HG03520 (cell line): Measurements from ENCODE around the gene BTBD7.

Experiments
- ATAC-seq: cut with Tn5 transposase; IDR thresholded peaks from one replicate; pipeline ENCODE4 v1.9.1; 2021; ENCODE audit warnings: mild to moderate bottlenecking, moderate library complexity; ENCODE audit not compliant: unreplicated experiment

BTBD7 gene

GRCh38 chr14:93331002-93331727 is 1.7 kb downstream of the BTBD7 start:
- no peak for ATAC-seq

- ATAC-seq: no peak
These were observed 2.2 kb downstream of the BTBD7 start for GRCh38 chr14:93330609-93331000.

- ATAC-seq: no peak
These were observed 2.7 kb downstream of the BTBD7 start for GRCh38 chr14:93329965-93330608.

GRCh38 chr14:93328546-93328945 is 4.3 kb downstream of the BTBD7 start:
- ATAC-seq: no peak

DNA sequence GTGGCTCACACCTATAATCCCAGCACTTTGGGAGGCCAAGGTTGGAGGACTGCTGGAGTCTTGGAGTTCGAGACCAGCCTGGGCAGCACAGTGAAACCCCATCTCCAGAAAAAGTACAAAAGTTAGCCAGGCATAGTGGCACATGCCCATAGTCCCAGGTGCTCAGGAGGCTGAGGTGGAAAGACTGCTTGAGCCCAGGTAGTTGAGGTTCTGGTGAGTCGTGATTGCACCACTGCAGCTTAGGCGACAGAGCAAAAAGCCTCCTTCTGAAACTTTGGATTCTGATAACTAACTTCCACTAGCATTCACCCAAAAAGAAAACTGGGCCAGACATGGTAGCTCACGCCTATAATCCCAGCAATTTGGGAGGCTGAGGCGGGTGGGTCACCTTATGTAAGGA is 6.6 kb downstream of the BTBD7 start:
- no peak for ATAC-seq

- ATAC-seq: no peak
These were observed 9.1 kb downstream of the BTBD7 start for GRCh38 chr14:93323600-93324174.

- ATAC-seq: no peak
These were observed 9.8 kb downstream of the BTBD7 start for GRCh38 chr14:93322929-93323599.

GRCh38 chr14:93320489-93320888 is 12.3 kb downstream of the BTBD7 start:
- no peak for ATAC-seq

GRCh38 chr14:93319958-93320357 is 12.9 kb downstream of the BTBD7 start:
- ATAC-seq: no peak

GRCh38 chr14:93319494-93319893 is 13.3 kb downstream of the BTBD7 start:
- ATAC-seq: no peak

DNA sequence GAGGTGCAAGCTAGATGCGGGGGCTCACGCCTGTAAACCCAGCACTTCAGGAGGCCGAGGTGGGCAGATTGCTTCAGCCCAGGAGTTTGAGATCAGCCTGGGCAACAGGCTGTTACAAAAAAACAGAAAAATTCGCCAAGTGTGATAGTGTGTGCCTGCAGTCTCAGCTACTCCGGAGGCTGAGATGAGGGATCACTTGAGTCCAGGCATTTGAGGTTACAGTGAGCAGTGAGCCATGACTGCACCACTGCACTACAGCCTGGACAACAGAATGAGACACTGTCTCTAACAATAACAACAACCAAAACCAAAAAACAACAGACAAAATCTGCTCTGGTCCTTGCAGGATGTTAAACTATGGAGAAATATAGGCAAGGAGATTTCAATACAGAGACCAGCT is 13.9 kb downstream of the BTBD7 start:
- no peak for ATAC-seq

DNA sequence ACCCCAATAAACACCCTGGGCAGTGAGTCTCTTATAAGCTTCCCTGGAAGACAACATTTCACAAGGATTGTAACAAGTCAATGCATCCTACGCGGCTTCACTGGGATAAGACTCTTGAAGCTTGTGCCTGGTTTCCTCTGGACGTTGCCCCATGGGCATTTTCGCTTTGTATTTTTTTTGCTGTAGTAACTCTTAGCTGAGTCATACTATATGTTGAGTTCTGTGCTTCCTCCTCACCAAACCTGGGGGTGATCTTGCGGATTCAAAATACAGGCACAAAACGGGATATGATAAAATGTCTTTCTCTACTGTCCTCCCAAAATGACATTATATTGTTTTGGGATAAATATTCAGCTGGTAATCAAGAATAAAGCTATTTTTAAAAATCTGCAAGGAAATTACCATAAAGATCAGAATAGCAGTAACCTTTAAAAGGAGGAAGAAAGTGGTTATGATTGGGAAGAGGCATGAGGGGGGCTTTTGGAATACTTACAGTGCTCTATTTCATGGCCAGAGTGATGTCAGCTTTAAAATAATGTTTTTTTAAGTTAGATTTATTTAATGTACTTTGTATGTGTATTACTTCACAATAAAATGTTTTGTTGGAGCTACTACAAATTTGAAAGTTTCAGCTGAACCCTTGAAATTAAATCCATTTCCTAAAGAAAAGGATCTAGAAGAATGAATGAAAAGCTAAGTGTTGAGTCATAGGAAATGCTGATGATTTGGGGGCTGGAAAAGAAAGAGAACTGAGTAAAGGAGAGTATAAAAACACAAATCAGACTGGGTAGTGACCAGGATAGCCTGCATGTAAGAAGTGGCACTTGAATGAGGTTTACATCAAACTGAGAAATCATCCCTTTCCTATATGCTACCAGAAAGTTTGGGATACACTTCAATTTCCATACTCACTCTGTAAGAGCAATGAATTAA is 14.7 kb downstream of the BTBD7 start:
- no peak for ATAC-seq

DNA sequence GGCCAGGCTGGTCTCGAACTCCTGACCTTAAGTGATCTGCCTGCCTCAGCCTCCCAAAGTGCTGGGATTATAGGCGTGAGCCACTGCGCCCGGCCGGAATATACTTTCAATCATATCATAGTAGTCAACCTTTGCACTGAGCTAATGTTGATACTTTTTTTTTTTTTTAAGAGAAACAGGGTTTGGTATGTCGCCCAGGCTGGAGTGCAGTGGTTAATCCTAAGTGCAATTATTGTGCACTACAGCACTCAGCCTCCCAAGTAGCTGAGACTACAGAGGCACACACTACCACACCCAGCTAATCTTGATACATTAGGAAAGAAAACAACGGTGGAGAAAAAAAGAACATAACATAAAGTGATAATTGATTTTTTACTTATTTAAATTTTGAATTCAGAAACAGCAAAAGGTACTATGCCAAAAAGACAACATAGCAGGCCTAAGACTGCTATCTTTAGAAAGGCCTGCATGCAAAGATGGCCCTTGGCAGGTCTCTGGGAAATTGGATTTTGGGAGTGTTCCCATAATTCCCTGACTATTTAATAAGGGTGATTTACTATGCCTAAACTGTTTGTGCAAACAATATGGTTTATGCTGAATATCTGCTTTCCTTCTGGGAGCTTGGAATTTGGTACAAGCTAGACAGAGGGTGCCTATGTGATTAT is 15.5 kb downstream of the BTBD7 start:
- no peak for ATAC-seq

- ATAC-seq: no peak
These were observed 16.1 kb downstream of the BTBD7 start for GRCh38 chr14:93316716-93317115.

DNA sequence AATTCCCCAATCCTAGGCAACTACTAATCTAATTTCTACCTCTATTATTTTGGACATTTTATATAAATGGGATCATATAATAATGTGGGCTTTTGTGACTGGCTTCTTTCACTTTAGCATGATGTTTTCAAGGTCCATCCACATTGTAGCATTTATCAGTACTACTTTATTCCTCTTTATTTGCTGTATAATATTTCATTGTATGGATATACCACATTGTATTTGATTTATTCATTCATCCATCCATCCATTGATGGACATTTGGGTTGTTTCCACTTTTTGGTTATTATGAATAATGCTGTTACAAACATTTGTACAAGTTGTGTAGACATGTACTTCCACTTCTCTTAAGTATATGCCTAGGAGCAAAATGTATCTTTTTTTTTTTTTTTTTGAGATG is 17.3 kb downstream of the BTBD7 start:
- no peak for ATAC-seq

- no peak for ATAC-seq
These were observed 21.8 kb downstream of the BTBD7 start for GRCh38 chr14:93311082-93311481.

DNA sequence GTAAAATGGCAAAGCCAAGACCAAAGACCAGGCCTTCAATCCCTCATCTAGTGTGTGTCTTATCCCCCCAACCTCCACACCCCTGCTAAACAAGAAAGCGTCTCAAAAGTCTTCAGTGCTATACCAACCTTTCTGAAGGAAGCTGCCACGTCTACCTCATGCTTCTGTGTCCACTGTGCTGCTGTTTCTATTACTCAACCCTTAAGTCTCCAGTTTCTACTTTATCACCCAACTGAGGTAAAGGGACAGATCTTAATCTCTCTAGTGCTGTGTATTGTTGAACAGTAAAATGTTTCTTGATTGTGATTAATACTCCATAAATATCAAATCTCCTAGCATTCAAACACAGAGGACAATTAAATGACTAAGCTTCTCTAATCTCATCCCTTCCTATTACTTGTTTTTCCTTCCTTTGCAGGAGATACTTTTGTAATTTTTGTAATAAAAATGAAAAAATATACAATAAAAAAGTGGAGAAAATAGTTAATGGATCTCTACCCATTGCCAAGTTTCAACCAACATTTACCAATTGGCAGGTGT is 23.3 kb downstream of the BTBD7 start:
- ATAC-seq: no peak

- no peak for ATAC-seq
These were observed 24.0 kb downstream of the BTBD7 start for GRCh38 chr14:93308686-93309345.

GRCh38 chr14:93306812-93307211 is 26.0 kb downstream of the BTBD7 start:
- no peak for ATAC-seq
